ENCODE data around the gene PRKCB. TPM values are rescaled to one million over a fixed set of nuclear protein-coding genes. Genes with fewer than 3 reads are reported as not detected.

The PRKCB gene
- total RNA-seq, 1 donor from 2014 or later: 1.0 TPM

DNA sequence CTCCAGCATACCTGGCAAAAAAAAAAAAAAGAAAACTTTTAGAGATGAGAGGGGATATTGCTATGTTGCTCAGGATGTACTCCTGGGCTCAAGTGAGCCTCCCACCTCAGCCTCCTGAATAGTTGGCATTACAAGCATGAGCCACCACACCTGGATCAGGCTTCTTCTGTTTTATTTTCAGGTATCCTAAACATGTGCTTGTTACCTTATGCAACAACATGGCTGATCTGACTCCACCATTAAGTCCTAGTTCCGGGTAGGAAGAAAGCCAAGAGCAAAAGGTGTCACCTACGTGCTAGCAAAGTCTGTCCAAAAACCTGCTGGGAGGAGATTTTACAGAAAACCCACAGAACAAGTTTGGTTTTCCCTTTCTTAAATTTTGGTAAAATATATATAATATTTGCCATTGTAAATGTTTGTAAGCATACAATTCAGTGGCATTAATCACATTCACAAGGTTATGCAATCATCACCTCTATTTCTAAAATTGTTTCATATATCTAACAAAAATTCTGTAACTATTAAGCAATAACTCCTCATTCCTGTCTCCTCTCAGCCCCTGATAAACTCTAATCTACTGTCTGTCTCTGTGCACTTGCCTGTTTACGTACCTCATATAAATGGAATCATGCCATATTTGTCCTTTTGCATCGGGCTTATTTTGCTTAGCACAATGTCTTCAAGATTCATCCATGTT lies 411.3 kb downstream of the PRKCB start:
- no peak overlapping the region for H3K9ac ChIP-seq (ENCODE audit: low read depth in 1 of 3, low read length in 3 of 3)
- no peaks in the 10 kb centered on the region for H3K9me3 ChIP-seq (ENCODE audit: control insufficient read depth in 3 of 3, low read length in 3 of 3)
- H3K27me3 ChIP-seq (ENCODE audit: control insufficient read depth in 3 of 3, insufficient read depth in 3 of 3, low read length in 3 of 3): no peaks in the 10 kb centered on the region
- no peaks in the 10 kb centered on the region for H3K4me1 ChIP-seq (ENCODE audit: control insufficient read depth in 3 of 3, insufficient read depth in 3 of 3, low read length in 3 of 3)
- no peaks in the 10 kb centered on the region for H3K36me3 ChIP-seq (ENCODE audit: control insufficient read depth in 3 of 3, insufficient read depth in 3 of 3, low read length in 3 of 3)
- H3K27ac ChIP-seq (ENCODE audit: low read depth, low read length): no peak overlapping the region
- no peak overlapping the region for H3K4me3 ChIP-seq (ENCODE audit: low read length in 3 of 3)

DNA sequence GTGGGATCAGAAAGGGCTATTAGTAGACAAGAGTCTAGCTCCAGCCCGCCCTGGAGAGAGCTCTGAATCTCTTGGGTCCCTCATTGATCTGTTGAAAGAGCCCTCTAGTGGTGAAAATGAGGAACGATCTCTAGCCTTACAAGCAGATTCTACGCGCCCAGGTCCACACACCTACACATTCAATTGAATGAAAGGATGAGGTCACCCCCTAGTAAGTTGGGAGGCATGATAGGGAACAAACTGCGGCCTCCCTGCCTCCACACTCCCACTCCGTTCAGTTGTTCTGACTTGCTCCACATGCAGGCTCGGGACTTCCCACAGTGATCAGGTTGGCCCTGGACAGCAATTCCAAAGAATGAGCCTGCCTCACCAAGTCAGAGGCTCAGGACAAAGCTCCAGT lies 417.4 kb downstream of the PRKCB start:
- Histone ChIP-seq H3K4me3 (ENCODE audit: low read length in 3 of 3) (no peak overlapping the region), H3K4me1 (ENCODE audit: control insufficient read depth in 3 of 3, insufficient read depth in 3 of 3, low read length in 3 of 3) (no peaks in the 10 kb centered on the region), H3K27me3 (ENCODE audit: control insufficient read depth in 3 of 3, insufficient read depth in 3 of 3, low read length in 3 of 3) (peaks cover 12 to 16% (median 13%) of the 10 kb centered on the region in 3 donors), H3K27ac (ENCODE audit: low read depth, low read length) (no peak overlapping the region), H3K36me3 (ENCODE audit: control insufficient read depth in 3 of 3, insufficient read depth in 3 of 3, low read length in 3 of 3) (no peaks in the 10 kb centered on the region), H3K9me3 (ENCODE audit: control insufficient read depth in 3 of 3, low read length in 3 of 3) (peaks cover 0 to 2% (median 0%) of the 10 kb centered on the region in 3 donors), H3K9ac (ENCODE audit: low read depth in 1 of 3, low read length in 3 of 3) (no peak overlapping the region)

DNA sequence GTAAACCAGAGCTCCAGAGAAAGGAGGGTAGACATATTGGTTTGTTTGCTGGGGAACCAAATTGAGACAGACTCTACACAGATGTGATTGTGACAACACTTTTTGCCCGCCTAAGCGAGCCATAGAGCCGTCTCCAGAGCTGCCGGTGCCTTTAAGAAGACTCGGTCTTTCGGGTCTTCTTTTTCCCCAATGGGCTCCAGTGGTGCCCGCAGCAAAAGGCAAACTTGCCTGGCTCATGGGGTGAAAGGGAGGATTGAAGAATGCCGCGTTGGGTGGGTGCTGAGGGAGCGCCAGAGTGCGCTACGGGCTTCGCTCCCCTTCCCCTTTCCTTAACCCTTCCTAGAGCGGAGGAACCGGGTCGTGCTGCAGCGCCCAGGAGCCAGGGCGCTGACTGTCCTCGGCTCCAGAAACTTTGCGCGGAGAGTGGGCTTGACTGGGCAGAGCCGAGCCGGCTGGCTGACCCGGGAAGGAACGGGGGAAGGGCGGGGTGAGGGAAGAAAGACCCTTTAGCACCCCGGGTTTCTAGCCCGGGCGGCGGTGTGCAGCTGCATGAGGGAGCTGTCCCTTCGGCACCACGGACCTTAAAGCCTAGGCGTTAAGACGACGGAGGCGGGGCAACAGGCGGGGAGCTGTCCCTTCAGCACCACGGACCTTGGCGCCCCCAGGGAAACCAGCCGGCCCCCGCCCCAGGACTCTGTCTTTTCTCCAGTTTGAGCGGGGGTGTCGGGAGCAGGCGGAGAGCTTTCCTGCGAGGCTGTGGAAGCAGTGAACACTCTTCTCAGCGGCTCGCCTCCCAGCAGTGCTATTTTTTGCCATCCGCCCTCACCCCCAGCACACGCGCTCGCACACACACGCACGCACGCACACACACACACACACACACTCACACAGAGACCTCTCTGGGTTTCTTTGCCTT lies 419.9 kb downstream of the PRKCB start, which contains the start of gene CACNG3:
Gene CACNG3, plus strand, starts transcription at position 880 of the 916 bp plus-strand sequence. CDS start 420 bp downstream, outside the sequence.
- Histone ChIP-seq H3K27ac (ENCODE audit: low read depth, low read length) (no peak within 1 kb of the TSS), H3K27me3 (ENCODE audit: control insufficient read depth in 3 of 3, insufficient read depth in 3 of 3, low read length in 3 of 3) (peaks cover 12 to 16% (median 13%) of the 10 kb centered on the region in 3 donors), H3K36me3 (ENCODE audit: control insufficient read depth in 3 of 3, insufficient read depth in 3 of 3, low read length in 3 of 3) (no peaks in the 10 kb centered on the region), H3K9ac (ENCODE audit: low read depth in 1 of 3, low read length in 3 of 3) (no peak within 1 kb of the TSS), H3K4me3 (ENCODE audit: low read length in 3 of 3) (no peak within 1 kb of the TSS), H3K9me3 (ENCODE audit: control insufficient read depth in 3 of 3, low read length in 3 of 3) (peaks cover 0 to 2% (median 0%) of the 10 kb centered on the region in 3 donors), H3K4me1 (ENCODE audit: control insufficient read depth in 3 of 3, insufficient read depth in 3 of 3, low read length in 3 of 3) (no peaks in the 10 kb centered on the region)

DNA sequence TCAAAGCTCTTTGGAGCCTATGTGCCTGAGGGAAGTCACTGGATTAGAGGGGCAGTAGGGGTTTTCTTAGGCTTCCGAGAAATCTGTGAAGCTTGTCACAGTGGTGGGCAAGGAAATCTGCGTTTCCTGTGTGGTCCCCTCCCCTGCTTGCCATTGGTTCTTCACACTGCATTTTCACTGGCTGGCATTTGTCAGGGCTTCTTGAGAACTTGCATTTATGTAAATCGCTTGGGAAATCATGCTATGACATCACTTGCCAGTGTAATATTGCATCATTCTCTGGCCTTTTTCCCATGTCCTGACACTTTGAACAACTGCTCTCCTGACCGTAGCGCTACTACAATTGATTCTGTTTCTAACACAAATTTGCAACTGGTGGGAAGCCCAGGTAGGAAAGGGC lies 422.2 kb downstream of the PRKCB start:
- Histone ChIP-seq H3K4me1 (ENCODE audit: control insufficient read depth in 3 of 3, insufficient read depth in 3 of 3, low read length in 3 of 3) (no peaks in the 10 kb centered on the region), H3K36me3 (ENCODE audit: control insufficient read depth in 3 of 3, insufficient read depth in 3 of 3, low read length in 3 of 3) (no peaks in the 10 kb centered on the region), H3K27me3 (ENCODE audit: control insufficient read depth in 3 of 3, insufficient read depth in 3 of 3, low read length in 3 of 3) (peaks cover 9 to 16% (median 13%) of the 10 kb centered on the region in 3 donors)

DNA sequence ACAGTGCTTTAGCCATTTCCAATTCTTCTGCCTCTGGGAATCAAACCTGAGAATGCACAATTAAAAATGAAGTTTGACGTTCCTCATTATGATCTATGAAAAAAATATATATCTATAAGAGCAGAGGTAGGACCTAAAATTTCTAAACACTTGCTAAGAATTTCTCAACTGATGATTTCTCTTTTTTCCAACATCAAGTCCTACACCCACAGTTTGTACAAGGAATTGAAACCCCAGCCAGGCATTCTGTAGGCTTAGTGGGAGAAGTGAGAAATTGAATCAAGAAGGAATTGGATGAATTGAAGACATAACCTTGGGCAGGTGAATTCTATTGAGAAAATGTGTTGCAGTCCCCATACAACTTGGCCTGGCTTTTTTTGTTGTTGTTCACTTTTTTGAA lies 423.0 kb downstream of the PRKCB start:
- Histone ChIP-seq H3K27ac (ENCODE audit: low read depth, low read length) (no peak overlapping the region), H3K9ac (ENCODE audit: low read depth in 1 of 3, low read length in 3 of 3) (no peak overlapping the region), H3K9me3 (ENCODE audit: control insufficient read depth in 3 of 3, low read length in 3 of 3) (peaks cover 0 to 2% (median 0%) of the 10 kb centered on the region in 3 donors), H3K27me3 (ENCODE audit: control insufficient read depth in 3 of 3, insufficient read depth in 3 of 3, low read length in 3 of 3) (peaks cover 9 to 11% (median 9%) of the 10 kb centered on the region in 3 donors), H3K36me3 (ENCODE audit: control insufficient read depth in 3 of 3, insufficient read depth in 3 of 3, low read length in 3 of 3) (no peaks in the 10 kb centered on the region), H3K4me3 (ENCODE audit: low read length in 3 of 3) (no peak overlapping the region), H3K4me1 (ENCODE audit: control insufficient read depth in 3 of 3, insufficient read depth in 3 of 3, low read length in 3 of 3) (no peaks in the 10 kb centered on the region)

More for the DNA sequence above, 422.2 kb downstream of the PRKCB start:
- Histone ChIP-seq H3K9ac (ENCODE audit: low read depth in 1 of 3, low read length in 3 of 3) (no peak overlapping the region), H3K9me3 (ENCODE audit: control insufficient read depth in 3 of 3, low read length in 3 of 3) (peaks cover 0 to 2% (median 0%) of the 10 kb centered on the region in 3 donors), H3K4me3 (ENCODE audit: low read length in 3 of 3) (no peak overlapping the region), H3K27ac (ENCODE audit: low read depth, low read length) (no peak overlapping the region)

DNA sequence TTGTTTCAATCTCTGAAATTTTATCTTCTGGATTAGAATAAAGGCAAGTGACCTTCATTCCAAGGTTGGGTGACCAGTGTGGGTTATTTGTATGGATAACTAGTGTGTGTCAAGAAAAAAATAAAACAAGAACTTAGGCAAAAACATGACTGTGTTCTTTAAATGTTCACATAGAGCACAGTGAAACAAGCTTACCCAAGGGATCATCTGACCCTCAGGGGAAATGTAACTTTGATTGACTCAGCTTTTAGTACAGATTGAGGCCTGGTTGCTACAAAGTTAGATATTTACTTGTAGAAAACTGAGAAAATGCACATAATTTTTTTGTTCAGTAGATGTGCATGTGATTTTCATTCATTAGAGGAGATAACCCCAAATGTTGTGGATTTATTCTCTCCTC lies 427.0 kb downstream of the PRKCB start:
- H3K36me3 ChIP-seq (ENCODE audit: control insufficient read depth in 3 of 3, insufficient read depth in 3 of 3, low read length in 3 of 3): no peaks in the 10 kb centered on the region
- no peaks in the 10 kb centered on the region for H3K27me3 ChIP-seq (ENCODE audit: control insufficient read depth in 3 of 3, insufficient read depth in 3 of 3, low read length in 3 of 3)
- no peak overlapping the region for H3K27ac ChIP-seq (ENCODE audit: low read depth, low read length)

More for the DNA sequence above, 427.0 kb downstream of the PRKCB start:
- Histone ChIP-seq H3K4me1 (ENCODE audit: control insufficient read depth in 3 of 3, insufficient read depth in 3 of 3, low read length in 3 of 3) (no peaks in the 10 kb centered on the region), H3K4me3 (ENCODE audit: low read length in 3 of 3) (no peak overlapping the region), H3K9me3 (ENCODE audit: control insufficient read depth in 3 of 3, low read length in 3 of 3) (no peaks in the 10 kb centered on the region), H3K9ac (ENCODE audit: low read depth in 1 of 3, low read length in 3 of 3) (no peak overlapping the region)

Small RNA genes lying within 50 kb of the gene (small RNA-seq; reads per million reads assigned to genes)
- gene MIR1273H: not detected

Other genes with a start within 250 kb of the PRKCB start
- 111 TPM for gene NDUFAB1, start 239.7 kb upstream of the PRKCB start, total RNA-seq
- gene PALB2, start 194.7 kb upstream of the PRKCB start, total RNA-seq: 14.1 TPM
- 25.6 TPM for gene DCTN5, start 194.5 kb upstream of the PRKCB start, total RNA-seq
- 2.6 TPM for gene PLK1, start 157.1 kb upstream of the PRKCB start, total RNA-seq
- gene ERN2, start 122.8 kb upstream of the PRKCB start, total RNA-seq: not detected
- gene CHP2, start 81.0 kb upstream of the PRKCB start, total RNA-seq: not detected